GM12872 (cell line): Measurements from ENCODE around the gene OR4E2.

Experiments used
- TF ChIP-seq, protein P1 (sequence below): IDR thresholded peaks from 3 replicates; pipeline ENCODE4 v1.5.1; 2011; ENCODE audit warnings: low read depth, mild to moderate bottlenecking, low read length, moderate library complexity; ENCODE audit not compliant: insufficient read depth

The OR4E2 gene

GRCh38 chr14:21669284-21669683 is 15.6 kb downstream of the OR4E2 start:
- TF ChIP-seq, protein P1, sequence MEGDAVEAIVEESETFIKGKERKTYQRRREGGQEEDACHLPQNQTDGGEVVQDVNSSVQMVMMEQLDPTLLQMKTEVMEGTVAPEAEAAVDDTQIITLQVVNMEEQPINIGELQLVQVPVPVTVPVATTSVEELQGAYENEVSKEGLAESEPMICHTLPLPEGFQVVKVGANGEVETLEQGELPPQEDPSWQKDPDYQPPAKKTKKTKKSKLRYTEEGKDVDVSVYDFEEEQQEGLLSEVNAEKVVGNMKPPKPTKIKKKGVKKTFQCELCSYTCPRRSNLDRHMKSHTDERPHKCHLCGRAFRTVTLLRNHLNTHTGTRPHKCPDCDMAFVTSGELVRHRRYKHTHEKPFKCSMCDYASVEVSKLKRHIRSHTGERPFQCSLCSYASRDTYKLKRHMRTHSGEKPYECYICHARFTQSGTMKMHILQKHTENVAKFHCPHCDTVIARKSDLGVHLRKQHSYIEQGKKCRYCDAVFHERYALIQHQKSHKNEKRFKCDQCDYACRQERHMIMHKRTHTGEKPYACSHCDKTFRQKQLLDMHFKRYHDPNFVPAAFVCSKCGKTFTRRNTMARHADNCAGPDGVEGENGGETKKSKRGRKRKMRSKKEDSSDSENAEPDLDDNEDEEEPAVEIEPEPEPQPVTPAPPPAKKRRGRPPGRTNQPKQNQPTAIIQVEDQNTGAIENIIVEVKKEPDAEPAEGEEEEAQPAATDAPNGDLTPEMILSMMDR, result no peak

- TF ChIP-seq, protein P1, result no peak
These were observed 17.7 kb downstream of the OR4E2 start for GRCh38 chr14:21671371-21671770.

DNA sequence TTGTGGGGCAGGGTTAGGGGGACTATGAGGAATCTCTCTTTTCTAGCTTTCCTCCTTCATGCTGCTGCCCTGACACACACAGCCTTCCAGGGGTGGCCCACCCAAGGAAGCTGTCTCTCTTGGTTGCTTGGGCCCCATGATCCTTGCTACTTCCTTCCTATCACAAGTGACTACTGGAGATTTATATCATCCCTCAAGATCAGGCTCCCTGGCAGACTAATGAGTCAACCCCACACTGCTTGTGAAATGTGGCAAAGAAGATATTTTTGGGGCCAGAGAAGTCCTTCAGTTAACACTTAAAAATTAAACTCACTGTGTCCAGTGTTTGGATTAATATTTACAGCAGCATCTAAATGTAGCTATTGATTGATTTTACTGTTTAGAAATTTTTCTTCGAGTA is 18.5 kb downstream of the OR4E2 start:
- TF ChIP-seq, protein P1, result no peak

DNA sequence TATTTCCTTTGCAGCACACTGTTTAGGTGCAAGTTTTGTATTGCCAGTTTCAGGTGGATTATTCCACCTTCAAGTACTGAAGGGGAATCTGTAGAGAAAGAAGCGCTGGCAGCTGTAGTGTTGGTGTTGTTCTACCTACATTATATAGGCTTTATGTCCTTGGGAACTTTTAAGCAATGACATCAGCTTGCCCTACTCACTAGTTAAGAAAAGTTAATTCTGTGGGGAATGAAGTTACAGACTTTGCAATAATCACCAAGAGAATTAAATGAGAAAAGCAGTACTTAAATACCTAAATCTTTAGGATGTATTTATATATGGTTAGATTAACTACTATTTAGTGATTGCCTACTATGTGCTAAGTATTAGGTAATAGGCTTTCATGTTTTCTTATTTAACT is 20.1 kb downstream of the OR4E2 start, which contains the start of gene OR4E1:
Gene OR4E1, minus strand, starts transcription at position 101 of the 400 bp plus-strand sequence. CDS start 2,883 bp downstream, outside the sequence.
- TF ChIP-seq, protein P1, result no peak

GRCh38 chr14:21675566-21675965 is 21.9 kb downstream of the OR4E2 start:
- TF ChIP-seq, protein P1, result no peak

GRCh38 chr14:21680072-21680471 is 26.4 kb downstream of the OR4E2 start:
- TF ChIP-seq, protein P1, result no peak

DNA sequence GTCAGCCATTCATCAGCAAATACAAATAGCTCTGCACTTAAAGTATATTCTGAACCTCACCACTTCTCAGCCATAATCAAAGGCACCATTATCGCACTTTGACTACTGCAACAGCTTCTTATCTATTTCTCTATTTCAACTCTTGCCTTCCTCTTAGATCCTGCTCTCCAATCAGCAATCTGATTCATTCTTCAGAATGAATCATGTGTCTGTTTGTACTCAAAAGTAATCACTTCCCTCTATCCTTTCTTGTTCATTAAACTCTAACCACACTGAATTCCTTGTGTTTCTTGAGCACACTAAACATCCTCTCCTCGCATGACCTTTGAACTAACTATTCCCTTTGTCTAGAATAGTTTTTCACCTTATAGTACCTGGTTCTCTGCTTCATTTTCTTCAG is 32.8 kb downstream of the OR4E2 start:
- TF ChIP-seq, protein P1, result no peak
